ENCODE measurements around the gene INTS6.

INTS6 gene

GRCh38 chr13:51346397-51346796 is 106.4 kb downstream of the INTS6 start:
- no peak for DNase-seq (ENCODE audit: low read depth in 2 of 2)

GRCh38 chr13:51343475-51343874 is 109.4 kb downstream of the INTS6 start:
- no peak for DNase-seq (ENCODE audit: low read depth in 2 of 2)

GRCh38 chr13:51342706-51343105 is 110.1 kb downstream of the INTS6 start:
- no peak for DNase-seq (ENCODE audit: low read depth in 2 of 2)

- DNase-seq (ENCODE audit: low read depth in 2 of 2), result no peak
Measured at GRCh38 chr13:51341791-51342190, 111.0 kb downstream of the INTS6 start.

GRCh38 chr13:51341232-51341631 is 111.6 kb downstream of the INTS6 start:
- DNase-seq (ENCODE audit: low read depth in 2 of 2), result no peak

- DNase-seq (ENCODE audit: low read depth in 2 of 2), result no peak
Measured at GRCh38 chr13:51339952-51340732, 112.7 kb downstream of the INTS6 start.

- no peak for DNase-seq (ENCODE audit: low read depth in 2 of 2)
Measured at GRCh38 chr13:51339354-51339753, 113.5 kb downstream of the INTS6 start, which contains the start of gene SERPINE3. Gene SERPINE3 (plus strand): TSS chr13:51339691. CDS start chr13:51341092, 1,401 bp downstream.

GRCh38 chr13:51336746-51337145 is 116.1 kb downstream of the INTS6 start:
- no peak for DNase-seq (ENCODE audit: low read depth in 2 of 2)

GRCh38 chr13:51333826-51334225 is 119.0 kb downstream of the INTS6 start:
- DNase-seq (ENCODE audit: low read depth in 2 of 2), result no peak

GRCh38 chr13:51333421-51333820 is 119.4 kb downstream of the INTS6 start:
- no peak for DNase-seq (ENCODE audit: low read depth in 2 of 2)

GRCh38 chr13:51332566-51333361 is 120.1 kb downstream of the INTS6 start:
- DNase-seq (ENCODE audit: low read depth in 2 of 2), result no peak

GRCh38 chr13:51331354-51331861 is 121.4 kb downstream of the INTS6 start:
- DNase-seq (ENCODE audit: low read depth in 2 of 2), result no peak

- no peak for DNase-seq (ENCODE audit: low read depth in 2 of 2)
Measured at GRCh38 chr13:51330791-51331190, 122.0 kb downstream of the INTS6 start.

GRCh38 chr13:51329606-51330005 is 123.2 kb downstream of the INTS6 start:
- no peak for DNase-seq (ENCODE audit: low read depth in 2 of 2)

GRCh38 chr13:51328488-51328887 is 124.3 kb downstream of the INTS6 start:
- DNase-seq (ENCODE audit: low read depth in 2 of 2), result no peak

GRCh38 chr13:51327961-51328360 is 124.9 kb downstream of the INTS6 start:
- no peak for DNase-seq (ENCODE audit: low read depth in 2 of 2)

GRCh38 chr13:51326777-51327176 is 126.1 kb downstream of the INTS6 start:
- no peak for DNase-seq (ENCODE audit: low read depth in 2 of 2)

GRCh38 chr13:51325837-51326236 is 127.0 kb downstream of the INTS6 start:
- no peak for DNase-seq (ENCODE audit: low read depth in 2 of 2)

- DNase-seq (ENCODE audit: low read depth in 2 of 2), result no peak
Measured at GRCh38 chr13:51324714-51325420, 128.0 kb downstream of the INTS6 start.

- DNase-seq (ENCODE audit: low read depth in 2 of 2), result no peak
Measured at GRCh38 chr13:51323824-51324511, 128.9 kb downstream of the INTS6 start.

- DNase-seq (ENCODE audit: low read depth in 2 of 2), result no peak
Measured at GRCh38 chr13:51322826-51323225, 130.0 kb downstream of the INTS6 start.
